ENCODE results near the gene TWIST2.

The TWIST2 gene

GRCh38 chr2:238922435-238922834 lies 74.5 kb downstream of the TWIST2 start:
- DNase-seq: no peak

GRCh38 chr2:238924032-238924431 lies 76.1 kb downstream of the TWIST2 start:
- DNase-seq: no peak

GRCh38 chr2:238924796-238925195 lies 76.9 kb downstream of the TWIST2 start:
- DNase-seq: no peak

GRCh38 chr2:238925281-238925680 lies 77.4 kb downstream of the TWIST2 start:
- DNase-seq: no peak

- no peak for DNase-seq
These were observed 78.1 kb downstream of the TWIST2 start for GRCh38 chr2:238925816-238926521.

- DNase-seq: no peak
These were observed 79.1 kb downstream of the TWIST2 start for GRCh38 chr2:238926761-238927611.

GRCh38 chr2:238927746-238928519 lies 80.0 kb downstream of the TWIST2 start:
- DNase-seq: no peak

GRCh38 chr2:238928520-238929241 lies 80.8 kb downstream of the TWIST2 start:
- no peak for DNase-seq

GRCh38 chr2:238929242-238930081 lies 81.6 kb downstream of the TWIST2 start:
- DNase-seq: no peak

GRCh38 chr2:238930216-238930615 lies 82.3 kb downstream of the TWIST2 start:
- DNase-seq: no peak

- no peak for DNase-seq
These were observed 88.5 kb downstream of the TWIST2 start for GRCh38 chr2:238936162-238937052.

GRCh38 chr2:238938003-238938400 lies 90.1 kb downstream of the TWIST2 start:
- no peak for DNase-seq

GRCh38 chr2:238938401-238939055 lies 90.6 kb downstream of the TWIST2 start:
- no peak for DNase-seq

GRCh38 chr2:238939074-238939473 lies 91.2 kb downstream of the TWIST2 start:
- no peak for DNase-seq

- no peak for DNase-seq
These were observed 91.9 kb downstream of the TWIST2 start for GRCh38 chr2:238939521-238940403.

- no peak for DNase-seq
These were observed 92.9 kb downstream of the TWIST2 start for GRCh38 chr2:238940806-238941205.

GRCh38 chr2:238941262-238941792 lies 93.4 kb downstream of the TWIST2 start:
- DNase-seq: no peak

GRCh38 chr2:238942080-238942725 lies 94.3 kb downstream of the TWIST2 start:
- DNase-seq: no peak
